Transverse colon (tissue), 4 donors: ENCODE results near the gene PYGO2.

Experiments used
- EP300 ChIP-seq: sonication (generic); formaldehyde crosslinking; IDR thresholded peaks from one replicate; pipeline ENCODE4 v1.6.1; 2017; ENCODE audit warnings: antibody characterized with exemption, low read depth
- POLR2AphosphoS5 ChIP-seq, 3 donors: sonication (generic); formaldehyde crosslinking; IDR thresholded peaks; one replicate each; pipeline ENCODE4 v1.6.1; 2016; ENCODE audit warnings: antibody characterized with exemption in 3 of 3
- TF ChIP-seq, protein P1 (sequence below), 5 experiments: fragments of 200-600 bp in 3 of 5; fragments of 450-650 bp in 2 of 5; sonication (generic) in 3 of 5; IDR thresholded peaks; 1 replicate in 2 of 5; 2 replicates in 3 of 5; pipeline ENCODE4 v1.5.1; 2016 to 2017; ENCODE audit warnings: antibody characterized with exemption in 5 of 5, inconsistent platforms in 3 of 5, mild to moderate bottlenecking in 2 of 5, moderate library complexity in 1 of 5

DNA sequence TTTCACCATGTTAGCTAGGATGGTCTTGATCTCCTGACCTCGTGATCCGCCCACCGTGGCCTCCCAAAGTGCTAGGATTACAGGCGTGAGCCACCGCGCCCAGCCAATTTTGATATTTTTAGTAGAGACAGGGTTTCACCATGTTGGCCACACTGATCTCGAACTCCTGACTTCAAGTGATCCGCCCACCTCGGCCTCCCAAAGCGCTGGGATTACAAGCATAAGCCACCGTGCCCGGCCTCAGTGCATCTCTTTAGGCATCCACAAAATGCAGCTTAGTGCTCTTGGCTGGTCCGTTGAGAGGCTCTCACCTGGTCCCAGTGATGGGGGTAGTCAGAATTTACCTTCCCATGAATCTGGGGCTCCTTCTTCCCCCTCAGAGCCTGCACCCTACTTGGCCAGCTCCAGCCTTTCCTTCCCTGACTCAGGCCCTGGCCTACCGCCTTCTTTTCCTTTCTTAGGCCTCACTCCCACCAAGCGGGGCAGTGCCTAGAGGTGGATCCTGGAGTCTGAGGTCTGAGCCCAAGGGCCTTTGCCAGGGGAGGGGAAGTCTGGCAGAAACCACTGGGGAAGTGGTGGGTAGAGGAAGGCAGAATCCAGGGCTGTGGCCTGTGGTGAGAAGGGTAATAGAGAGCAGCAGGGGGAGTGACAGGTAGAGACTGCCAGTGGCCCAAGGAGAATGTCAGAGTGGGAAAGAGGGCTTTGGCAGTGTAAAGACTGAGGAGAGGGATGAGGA is 35.6 kb upstream of the PYGO2 start:
- TF ChIP-seq, protein P1, sequence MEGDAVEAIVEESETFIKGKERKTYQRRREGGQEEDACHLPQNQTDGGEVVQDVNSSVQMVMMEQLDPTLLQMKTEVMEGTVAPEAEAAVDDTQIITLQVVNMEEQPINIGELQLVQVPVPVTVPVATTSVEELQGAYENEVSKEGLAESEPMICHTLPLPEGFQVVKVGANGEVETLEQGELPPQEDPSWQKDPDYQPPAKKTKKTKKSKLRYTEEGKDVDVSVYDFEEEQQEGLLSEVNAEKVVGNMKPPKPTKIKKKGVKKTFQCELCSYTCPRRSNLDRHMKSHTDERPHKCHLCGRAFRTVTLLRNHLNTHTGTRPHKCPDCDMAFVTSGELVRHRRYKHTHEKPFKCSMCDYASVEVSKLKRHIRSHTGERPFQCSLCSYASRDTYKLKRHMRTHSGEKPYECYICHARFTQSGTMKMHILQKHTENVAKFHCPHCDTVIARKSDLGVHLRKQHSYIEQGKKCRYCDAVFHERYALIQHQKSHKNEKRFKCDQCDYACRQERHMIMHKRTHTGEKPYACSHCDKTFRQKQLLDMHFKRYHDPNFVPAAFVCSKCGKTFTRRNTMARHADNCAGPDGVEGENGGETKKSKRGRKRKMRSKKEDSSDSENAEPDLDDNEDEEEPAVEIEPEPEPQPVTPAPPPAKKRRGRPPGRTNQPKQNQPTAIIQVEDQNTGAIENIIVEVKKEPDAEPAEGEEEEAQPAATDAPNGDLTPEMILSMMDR (IDR thresholded peaks at IDR 0.05), result no peak
- TF ChIP-seq POLR2AphosphoS5 (IDR thresholded peaks at IDR 0.05), result no peak
- TF ChIP-seq EP300, result no peak
